HL-60/S4 treated with phorbol 12-myristate 13-acetate at 8.2 ng/mL for 4 days and 3 days (cell line): ENCODE measurements around the gene PDK2.

Experiments used
- in situ Hi-C: fragments of 300-500 bp; cut with MboI; formaldehyde crosslinking; loops from 2 replicates; pipeline ENCODE4 v1.15.0; 2022; ENCODE audit warnings: low sequenced_read_pairs

PDK2 gene

DNA sequence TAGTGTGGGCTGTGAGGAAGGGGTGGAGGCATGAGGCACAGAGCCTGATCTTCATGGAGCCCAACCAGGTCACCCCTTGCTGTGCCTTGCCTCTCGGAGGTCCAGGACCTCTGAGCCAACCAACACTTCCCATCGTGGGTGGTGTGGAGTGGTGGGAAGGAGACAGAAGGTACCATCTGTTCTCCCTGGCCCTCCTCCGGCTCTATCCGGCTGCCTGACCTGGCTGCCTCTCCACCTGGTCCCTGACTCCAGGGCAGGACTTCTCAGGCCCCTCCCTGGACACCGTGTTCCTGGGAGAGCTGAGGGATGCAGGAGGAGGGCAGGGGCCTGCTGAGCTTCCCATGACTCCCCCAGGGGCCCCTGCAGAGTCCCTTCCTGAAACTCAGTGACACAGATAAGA, 3.9 kb downstream of the PDK2 start:
- in situ Hi-C loops = no loop called here

DNA sequence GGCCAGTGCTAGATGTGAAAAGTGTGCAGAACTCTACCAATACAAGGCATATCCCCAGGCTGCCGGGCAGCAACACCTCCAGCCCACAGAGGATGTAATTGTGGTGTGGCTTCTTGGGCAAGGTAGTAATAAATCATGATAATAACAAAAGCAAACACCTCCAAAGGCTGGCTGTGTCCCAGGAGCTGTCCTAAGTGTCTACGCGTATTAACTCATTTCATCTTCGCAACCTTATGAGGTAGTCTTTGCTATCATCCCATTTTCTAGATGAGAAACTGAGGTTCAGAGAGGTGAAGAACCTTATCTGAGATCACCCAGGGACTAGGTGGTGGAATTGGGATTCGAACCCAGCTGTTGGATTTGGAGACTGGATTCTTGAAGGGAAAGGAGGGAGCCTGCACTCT, 5.3 kb downstream of the PDK2 start:
- in situ Hi-C loops = no loop called here

DNA sequence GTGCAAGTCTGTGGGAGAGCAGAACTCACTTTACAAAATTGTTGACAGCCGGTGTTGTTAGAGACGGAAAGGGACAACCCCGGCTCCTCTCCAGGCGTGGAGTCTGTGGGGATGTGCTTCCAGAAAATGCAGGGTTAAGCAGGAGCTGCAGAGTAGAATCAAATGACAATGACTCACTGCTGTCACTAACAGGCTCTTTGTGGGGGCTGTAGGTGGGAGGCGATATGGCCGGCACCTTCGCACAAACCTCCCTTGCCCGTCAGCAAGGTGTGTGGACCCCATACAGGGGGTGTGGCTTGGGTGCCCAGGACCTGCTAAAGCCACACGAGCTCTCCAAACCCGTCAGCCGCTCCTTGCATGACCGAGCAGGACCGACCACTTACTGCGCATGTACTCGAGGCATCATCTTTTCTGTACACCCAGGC, 5.8 kb downstream of the PDK2 start:
- in situ Hi-C loops = no loop called here

- in situ Hi-C loops = no loop called here
These were observed 6.4 kb downstream of the PDK2 start for GRCh38 chr17:50101346-50102163.

DNA sequence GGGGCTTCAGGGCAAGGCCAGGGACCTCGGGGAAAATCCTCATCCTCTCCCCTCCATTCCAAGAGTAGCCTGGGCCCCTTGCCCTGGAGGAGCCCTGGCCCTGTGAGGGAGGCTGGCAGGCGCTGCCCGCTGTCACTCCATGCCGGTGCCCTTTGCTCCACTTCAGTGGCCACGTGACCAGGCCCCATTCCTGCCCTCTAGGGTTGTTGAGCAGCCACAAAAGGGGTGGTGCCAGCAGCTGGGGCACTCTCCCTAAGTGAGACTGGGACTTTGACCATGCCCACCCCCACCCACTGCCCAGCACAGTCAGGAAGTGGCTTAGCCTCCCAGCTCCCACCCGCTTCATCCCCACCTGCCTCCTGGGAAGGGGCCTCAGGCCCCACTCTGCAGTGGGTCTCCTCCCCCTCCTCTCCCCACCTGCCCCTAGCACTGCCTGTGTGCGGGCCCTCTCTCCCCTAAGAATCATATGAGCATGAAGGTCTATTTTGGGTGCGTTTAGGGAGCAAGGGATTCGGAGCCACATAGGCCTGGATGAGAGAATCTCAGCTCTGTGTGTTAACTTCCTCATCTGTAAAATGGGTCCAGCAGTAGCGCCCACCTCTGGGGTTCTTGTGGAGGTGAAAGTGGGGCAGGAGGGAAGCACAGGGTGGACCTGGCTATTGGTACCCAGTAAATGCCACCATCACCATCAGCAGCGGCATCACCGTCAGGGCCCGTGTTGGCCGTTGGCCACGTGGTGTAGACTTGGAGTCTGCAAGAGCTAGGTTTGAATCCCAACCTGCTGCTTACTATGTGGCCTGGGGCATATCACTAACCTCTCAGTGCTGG, 7.2 kb downstream of the PDK2 start:
- in situ Hi-C loops = no loop called here

GRCh38 chr17:50103252-50103651, 8.1 kb downstream of the PDK2 start:
- in situ Hi-C loops = no loop called here

DNA sequence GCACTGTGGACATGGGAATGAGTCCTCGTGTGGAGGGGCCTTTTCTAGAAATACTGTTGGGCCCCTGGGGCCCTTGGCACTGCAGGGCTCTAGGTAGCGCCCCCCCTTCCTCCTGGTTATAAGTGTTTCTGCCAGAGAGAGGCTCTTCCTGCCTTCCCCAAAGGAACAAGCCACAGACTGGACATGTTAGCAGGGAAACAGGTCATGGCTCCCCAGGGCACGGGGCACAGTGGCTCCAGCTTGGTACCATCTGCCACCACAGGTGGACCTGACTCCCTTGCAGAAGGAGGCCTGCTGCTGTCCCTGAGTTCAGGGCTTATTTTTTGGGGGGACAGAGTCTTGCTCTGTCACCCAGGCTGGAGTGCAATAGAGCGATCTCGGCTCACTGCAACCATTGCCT, 8.8 kb downstream of the PDK2 start:
- in situ Hi-C loops = no loop called here

GRCh38 chr17:50105811-50106210, 10.7 kb downstream of the PDK2 start:
- in situ Hi-C loops = no loop called here

DNA sequence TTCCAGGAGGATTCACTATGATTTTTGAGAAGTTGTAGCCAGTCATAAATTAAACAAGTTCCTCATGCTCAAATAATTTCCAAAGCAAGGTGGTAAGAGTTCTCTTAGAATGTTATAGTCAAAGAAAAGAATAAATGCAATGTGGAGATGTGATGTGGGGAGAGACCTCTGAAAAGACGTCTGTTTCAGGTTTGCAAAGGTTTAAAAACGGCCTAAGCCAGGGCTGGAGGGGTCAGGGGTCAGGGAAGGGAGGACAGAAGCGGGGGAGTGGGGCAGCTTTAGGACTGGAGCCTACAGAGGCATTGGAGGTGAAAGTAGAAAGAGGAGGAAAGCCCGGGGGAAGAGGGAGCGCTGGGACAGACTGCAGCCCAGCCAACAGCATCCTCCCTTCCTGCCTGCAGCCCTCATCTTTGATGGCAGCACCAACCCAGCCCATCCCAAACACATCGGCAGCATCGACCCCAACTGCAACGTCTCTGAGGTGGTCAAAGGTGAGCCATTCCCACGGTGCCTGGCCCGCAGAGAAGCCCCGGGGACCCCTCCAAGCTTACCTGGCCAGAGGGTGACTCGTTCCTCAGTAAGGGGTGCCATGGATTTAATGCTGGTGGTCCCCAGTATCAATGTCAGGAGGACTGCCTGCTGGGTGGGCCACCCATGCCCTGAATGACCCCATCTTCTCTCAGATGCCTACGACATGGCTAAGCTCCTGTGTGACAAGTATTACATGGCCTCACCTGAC, 11.4 kb downstream of the PDK2 start:
- in situ Hi-C loops = no loop called here

DNA sequence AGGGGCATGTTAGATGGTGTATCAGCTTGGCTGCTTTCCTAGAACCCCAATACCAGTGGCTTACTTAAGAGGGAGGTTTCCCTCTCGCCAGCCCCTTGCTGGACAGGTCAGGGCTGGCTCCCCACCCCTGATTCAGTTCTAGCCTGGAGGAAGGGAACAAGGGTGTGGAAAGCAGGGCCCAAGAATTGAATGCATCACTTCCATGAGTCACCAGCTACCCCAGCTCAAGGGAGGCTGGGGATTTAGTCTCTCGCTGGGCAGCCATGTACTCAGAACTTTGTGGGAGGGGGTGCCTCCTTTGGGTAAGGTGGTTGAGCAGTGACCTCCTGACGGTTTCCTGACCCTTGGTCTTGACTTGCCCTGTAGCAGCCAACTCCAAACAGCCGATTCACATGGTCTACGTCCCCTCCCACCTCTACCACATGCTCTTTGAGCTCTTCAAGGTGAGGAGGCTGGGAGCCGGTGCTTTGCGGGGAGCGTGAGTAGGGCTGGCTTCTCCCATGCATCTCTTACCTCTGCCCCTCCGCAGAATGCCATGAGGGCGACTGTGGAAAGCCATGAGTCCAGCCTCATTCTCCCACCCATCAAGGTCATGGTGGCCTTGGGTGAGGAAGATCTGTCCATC, 12.8 kb downstream of the PDK2 start:
- in situ Hi-C loops = no loop called here

- in situ Hi-C loops = no loop called here
These were observed 13.4 kb downstream of the PDK2 start for GRCh38 chr17:50108556-50108955.

DNA sequence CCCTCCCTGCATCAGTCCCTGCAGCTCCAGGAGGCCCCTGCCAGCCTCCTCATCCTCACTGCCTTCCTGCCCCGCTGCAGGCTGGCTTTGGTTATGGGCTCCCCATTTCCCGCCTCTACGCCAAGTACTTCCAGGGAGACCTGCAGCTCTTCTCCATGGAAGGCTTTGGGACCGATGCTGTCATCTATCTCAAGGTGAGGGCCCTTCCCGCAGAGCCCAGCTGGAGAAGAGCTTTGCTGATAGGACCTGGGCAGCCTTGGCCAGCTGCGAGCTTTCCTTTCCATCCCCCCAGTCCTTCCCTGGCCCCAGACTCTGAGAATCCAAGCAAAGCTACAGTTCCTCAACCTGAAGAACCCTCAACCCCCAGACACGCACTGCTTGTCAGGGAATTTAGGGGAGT, 14.1 kb downstream of the PDK2 start:
- in situ Hi-C loops = no loop called here

DNA sequence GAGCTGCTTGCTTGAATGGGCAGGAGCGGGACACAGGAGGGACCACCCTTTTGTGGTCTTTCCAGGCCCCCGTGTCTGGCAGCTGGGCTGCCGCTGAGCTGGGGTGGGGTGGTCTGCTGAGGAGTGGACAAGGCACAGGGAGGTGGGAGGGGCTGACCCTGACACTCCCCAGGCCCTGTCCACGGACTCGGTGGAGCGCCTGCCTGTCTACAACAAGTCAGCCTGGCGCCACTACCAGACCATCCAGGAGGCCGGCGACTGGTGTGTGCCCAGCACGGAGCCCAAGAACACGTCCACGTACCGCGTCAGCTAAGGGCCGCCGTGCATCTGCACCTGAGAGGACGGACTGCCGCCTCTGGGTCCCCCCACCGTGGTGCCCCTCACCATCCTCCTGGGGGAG, 14.6 kb downstream of the PDK2 start:
- in situ Hi-C loops = no loop called here

DNA sequence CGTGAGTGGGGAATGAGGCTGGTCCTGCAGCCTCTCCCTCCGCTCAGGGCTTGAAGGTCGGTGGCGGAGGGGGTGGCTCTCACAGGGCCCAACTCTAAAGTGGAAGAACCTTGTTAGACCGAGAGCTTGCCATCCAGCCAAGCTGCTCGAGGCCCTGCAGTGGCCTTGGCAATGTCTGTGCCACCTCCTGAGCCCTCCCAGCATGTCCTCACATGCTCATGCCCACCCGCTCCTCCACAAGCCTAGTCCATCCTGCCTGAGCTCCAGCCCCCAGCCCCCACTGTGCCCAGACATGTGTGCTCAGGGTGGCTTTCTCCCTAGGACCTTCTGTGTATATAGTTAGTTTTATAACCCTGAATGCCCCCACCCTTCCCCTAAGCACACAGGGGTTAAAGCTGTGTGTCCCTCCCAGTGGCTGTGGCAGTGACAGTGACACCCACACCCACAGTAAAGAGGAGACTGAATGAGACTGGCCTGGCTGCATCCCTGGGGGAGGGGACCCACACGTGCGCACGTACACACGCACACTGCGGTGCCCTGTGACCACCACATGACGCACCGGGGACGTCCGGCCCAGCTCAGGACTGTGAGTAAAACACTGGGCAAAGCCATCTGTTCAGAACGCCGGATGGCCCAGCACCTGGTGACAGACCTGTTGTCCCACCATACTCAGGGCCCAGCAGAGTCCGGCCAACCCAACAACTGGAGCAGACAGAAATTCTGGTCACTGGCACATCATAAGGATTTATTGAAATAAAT, 15.6 kb downstream of the PDK2 start:
- in situ Hi-C loops = no loop called here

DNA sequence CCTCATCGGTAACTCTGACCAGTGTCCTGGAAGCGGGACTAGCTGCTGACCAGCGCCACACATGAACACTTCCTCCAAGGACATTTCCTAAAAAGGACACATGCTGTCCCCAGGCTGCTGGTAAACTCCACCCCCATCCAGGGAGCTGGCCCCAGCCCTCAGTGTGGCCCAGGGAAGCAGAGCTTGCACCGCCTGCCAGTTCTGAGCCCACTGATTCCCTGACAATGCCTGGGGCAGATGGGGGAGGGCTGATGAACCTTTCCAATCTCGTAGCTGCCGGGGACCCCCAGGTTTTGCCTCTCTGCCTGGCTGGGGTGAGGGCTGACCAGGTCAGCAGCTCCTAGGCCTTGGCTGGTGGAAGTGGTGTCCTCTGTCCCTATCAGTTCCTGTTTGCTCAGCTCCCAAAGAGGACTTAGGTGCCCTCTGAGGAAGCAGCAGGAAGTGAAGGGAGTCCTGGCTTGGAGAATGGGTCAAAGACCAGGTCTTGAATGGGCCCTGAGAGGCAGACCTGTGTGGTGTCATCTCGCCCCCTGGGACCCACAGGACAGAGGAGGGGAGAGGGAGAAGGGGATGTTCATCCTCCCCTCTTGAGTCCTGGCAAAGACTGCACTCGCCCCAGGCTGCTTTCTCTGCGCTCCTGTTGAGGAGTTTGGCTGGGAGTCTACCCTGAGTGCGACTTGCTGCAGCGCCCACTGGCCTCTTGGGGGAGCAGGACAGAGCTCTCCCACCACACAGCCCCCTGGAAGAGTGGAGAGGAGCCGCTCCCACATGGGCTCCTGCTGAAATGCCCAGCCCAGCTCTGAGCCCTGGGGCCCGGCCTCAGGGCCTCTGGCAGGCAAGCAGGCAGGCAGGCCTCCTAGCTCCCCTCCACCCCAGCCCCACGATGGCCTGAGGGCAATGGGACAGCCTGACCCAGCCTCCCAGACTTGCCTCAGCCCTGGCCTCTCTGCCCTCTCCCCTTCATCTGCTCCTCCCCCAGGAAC, 16.8 kb downstream of the PDK2 start:
- in situ Hi-C loops = no loop called here

DNA sequence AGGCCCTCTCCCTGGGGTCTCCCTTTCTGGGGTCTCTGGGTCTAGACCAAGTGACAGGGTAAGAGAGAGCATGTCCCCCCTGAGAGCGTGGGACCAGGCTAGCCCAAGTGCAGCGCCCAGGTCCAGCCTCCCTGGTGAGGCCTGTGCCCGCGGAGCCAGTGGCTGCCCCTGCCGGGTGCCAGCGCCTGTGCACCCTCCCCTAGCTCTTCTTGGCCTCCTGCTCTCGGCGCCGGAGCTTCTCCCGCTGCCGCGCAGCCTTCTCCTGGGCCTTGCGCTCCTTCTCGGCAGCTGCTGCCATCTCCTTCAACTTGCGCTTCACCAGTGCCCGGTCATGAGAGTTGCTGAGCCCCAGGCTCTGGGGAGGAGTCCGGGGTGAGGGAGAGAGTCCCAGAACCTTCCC, 17.5 kb downstream of the PDK2 start:
- in situ Hi-C loops = no loop called here

GRCh38 chr17:50113624-50114320, 18.6 kb downstream of the PDK2 start:
- in situ Hi-C loops = no loop called here

DNA sequence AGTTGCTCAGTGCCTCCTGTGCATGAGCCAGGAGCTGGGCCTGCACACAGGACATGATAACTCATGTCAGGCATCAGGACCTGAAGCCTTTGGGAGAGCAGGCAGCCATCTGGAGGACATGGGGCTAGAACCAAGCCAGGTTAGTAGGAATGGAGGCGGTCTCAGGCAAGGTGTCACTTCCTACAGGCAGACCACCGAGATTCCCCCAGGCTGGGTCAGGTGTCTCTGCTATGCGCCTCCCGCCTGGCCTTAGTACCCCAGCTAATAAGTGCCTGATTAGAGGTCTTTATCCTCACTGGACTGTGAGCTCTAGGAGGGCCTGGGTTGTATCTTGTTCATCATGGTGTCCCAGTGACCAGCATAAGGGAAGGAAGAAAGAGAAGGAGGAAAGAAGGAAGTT, 19.2 kb downstream of the PDK2 start:
- in situ Hi-C loops = no loop called here
